Spleen (tissue), 11 donors: Measurements from ENCODE around the gene TXNL1. TPM values are rescaled to one million over a fixed set of nuclear protein-coding genes. Genes with fewer than 3 reads are reported as not detected.

Experiments
- DNase-seq: peaks from one replicate; pipeline ENCODE4 v3.0.0-alpha.2; 2020
- H3K27ac ChIP-seq, 8 donors: fragments of 200-600 bp; sonication (generic) in 7 of 8; 1 replicate in 4 of 8; 2 replicates in 4 of 8; pipeline versions ENCODE4 v1.5.0 to v1.8.0; 2016 to 2021; ENCODE audit warnings: inconsistent platforms in 4 of 8, mild to moderate bottlenecking in 4 of 8, moderate library complexity in 1 of 8
- H3K27me3 ChIP-seq, 7 donors: fragments of 200-600 bp; sonication (generic) in 6 of 7; replicated peaks in 1 of 7; 1 replicate in 4 of 7; 2 replicates in 3 of 7; pipeline versions ENCODE4 v1.5.0 to v1.8.0; 2016 to 2021; ENCODE audit warnings: inconsistent platforms in 3 of 7, mild to moderate bottlenecking in 1 of 7
- H3K36me3 ChIP-seq, 6 donors: fragments of 200-600 bp; sonication (generic) in 5 of 6; 1 replicate in 4 of 6; 2 replicates in 2 of 6; pipeline versions ENCODE4 v1.5.0 to v1.8.0; 2016 to 2021; ENCODE audit warnings: inconsistent platforms in 2 of 6
- H3K4me1 ChIP-seq, 6 donors: fragments of 200-600 bp; sonication (generic) in 5 of 6; 1 replicate in 3 of 6; 2 replicates in 3 of 6; pipeline versions ENCODE4 v1.5.0 to v1.8.0; 2016 to 2021; ENCODE audit warnings: inconsistent platforms in 3 of 6
- H3K4me3 ChIP-seq, 8 donors: fragments of 200-600 bp; sonication (generic) in 7 of 8; 1 replicate in 4 of 8; 2 replicates in 4 of 8; pipeline versions ENCODE4 v1.5.0 to v1.8.0; 2016 to 2021; ENCODE audit warnings: inconsistent platforms in 4 of 8, mild to moderate bottlenecking in 4 of 8, moderate library complexity in 2 of 8
- H3K9me3 ChIP-seq, 8 donors: fragments of 200-600 bp; sonication (generic) in 7 of 8; 1 replicate in 4 of 8; 2 replicates in 4 of 8; pipeline versions ENCODE4 v1.5.0 to v1.8.0; 2016 to 2021; ENCODE audit warnings: inconsistent platforms in 4 of 8
- POLR2A ChIP-seq, 3 donors: fragments of 450-650 bp; IDR thresholded peaks; one replicate each; pipeline ENCODE4 v1.5.1; 2017; ENCODE audit warnings: antibody characterized with exemption in 3 of 3, mild to moderate bottlenecking in 1 of 3
- POLR2AphosphoS5 ChIP-seq, 3 donors: sonication (generic); formaldehyde crosslinking; IDR thresholded peaks; one replicate each; pipeline ENCODE4 v1.5.1; 2017; ENCODE audit warnings: antibody characterized with exemption in 3 of 3
- WGBS, 5 donors: extraction: QIAGEN DNeasy Blood & Tissue Kit in 3 of 5; methylation state at CpG; one replicate each; pipeline versions ENCODE4 v1.1.5 to v1.1.7; 2013 to 2018; 5-methylcytosine and 5-hydroxymethylcytosine counted together
- intact Hi-C: fragments of 100-400 bp; cut with DNase I; formaldehyde crosslinking; loops from one replicate; pipeline ENCODE4 v1.15.0; 2023; ENCODE audit warnings: low total_unique reads
- polyA plus RNA-seq, 3 donors: library from polyadenylated mRNA; stranded (reverse); fragments of 200-250 nt; gene quantifications; one replicate each; pipeline ENCODE4 v1.2.1, GENCODE V29; 2013
- total RNA-seq, 7 donors: library from RNA; depleted of rRNA in 3 of 7; stranded (reverse); fragments of >200 nt in 3 of 7; fragmentation: NEBNext Ultra II Directional in 4 of 7; extraction: Animal tissue kit (Norgen Biotek cat#: 25700) in 4 of 7; gene quantifications; one replicate each; pipeline versions ENCODE4 v1.1.0 to v1.2.1, GENCODE V29; 2016 to 2021
- TF ChIP-seq, protein P1 (sequence below), 11 experiments: fragments of 200-600 bp in 7 of 11; fragments of 450-650 bp in 4 of 11; sonication (generic) in 4 of 11; IDR thresholded peaks in 8 of 11; conservative IDR thresholded peaks in 3 of 11; 1 replicate in 7 of 11; 2 replicates in 4 of 11; pipeline versions ENCODE4 v1.4.0 to v1.8.0; 2016 to 2021; ENCODE audit warnings: antibody characterized with exemption in 11 of 11, inconsistent platforms in 4 of 11, mild to moderate bottlenecking in 1 of 11
- donor health status: healthy with polysubstance abuse.
- donor health status: DM: no; HTN: no; CAD: no; lungs with moderate emphysema.
- donor health status: DM: no; HTN: no; CAD: no.
- donor health status: Bipolar disorder and iron deficiency.
- donor health status: healthy.
- donor health status: DM: no; HTN: no; CAD: no.
- donor health status: DM: yes; HTN: yes; CAD: no.

Gene TXNL1
- total and polyA plus RNA-seq, 10 donors = 35.5 to 61.0 (median 47.2) TPM

GRCh38 chr18:56662502-56662901 is 24.1 kb upstream of the TXNL1 start:
- 84 to 88% (median 87%) methylated on average over 5 of the region's 5 CpGs for WGBS, 5 donors
- H3K4me3 ChIP-seq = no peak overlapping the region
- H3K27me3 ChIP-seq = no peaks in the 10 kb centered on the region
- peaks cover 0 to 10% (median 0%) of the 10 kb centered on the region in 6 donors for H3K36me3 ChIP-seq
- intact Hi-C loops = no loop called here
- no peak overlapping the region for H3K27ac ChIP-seq
- H3K9me3 ChIP-seq = no peaks in the 10 kb centered on the region
- H3K4me1 ChIP-seq = peaks cover 0 to 22% (median 0%) of the 10 kb centered on the region in 6 donors
- TF ChIP-seq, protein P1, sequence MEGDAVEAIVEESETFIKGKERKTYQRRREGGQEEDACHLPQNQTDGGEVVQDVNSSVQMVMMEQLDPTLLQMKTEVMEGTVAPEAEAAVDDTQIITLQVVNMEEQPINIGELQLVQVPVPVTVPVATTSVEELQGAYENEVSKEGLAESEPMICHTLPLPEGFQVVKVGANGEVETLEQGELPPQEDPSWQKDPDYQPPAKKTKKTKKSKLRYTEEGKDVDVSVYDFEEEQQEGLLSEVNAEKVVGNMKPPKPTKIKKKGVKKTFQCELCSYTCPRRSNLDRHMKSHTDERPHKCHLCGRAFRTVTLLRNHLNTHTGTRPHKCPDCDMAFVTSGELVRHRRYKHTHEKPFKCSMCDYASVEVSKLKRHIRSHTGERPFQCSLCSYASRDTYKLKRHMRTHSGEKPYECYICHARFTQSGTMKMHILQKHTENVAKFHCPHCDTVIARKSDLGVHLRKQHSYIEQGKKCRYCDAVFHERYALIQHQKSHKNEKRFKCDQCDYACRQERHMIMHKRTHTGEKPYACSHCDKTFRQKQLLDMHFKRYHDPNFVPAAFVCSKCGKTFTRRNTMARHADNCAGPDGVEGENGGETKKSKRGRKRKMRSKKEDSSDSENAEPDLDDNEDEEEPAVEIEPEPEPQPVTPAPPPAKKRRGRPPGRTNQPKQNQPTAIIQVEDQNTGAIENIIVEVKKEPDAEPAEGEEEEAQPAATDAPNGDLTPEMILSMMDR (IDR thresholded peaks at IDR 0.05 in 8 of 11, conservative IDR thresholded peaks at IDR 0.05 in 3 of 11) = no peak
- TF ChIP-seq POLR2AphosphoS5 (IDR thresholded peaks at IDR 0.05) (no peak), POLR2A (IDR thresholded peaks at IDR 0.05) (no peak)
- no peak for DNase-seq

- 46 to 50% (median 49%) methylated on average over 4 of the region's 4 CpGs for WGBS, 5 donors
- H3K27ac ChIP-seq = no peak overlapping the region
These were observed 23.6 kb upstream of the TXNL1 start for GRCh38 chr18:56662063-56662408.

DNA sequence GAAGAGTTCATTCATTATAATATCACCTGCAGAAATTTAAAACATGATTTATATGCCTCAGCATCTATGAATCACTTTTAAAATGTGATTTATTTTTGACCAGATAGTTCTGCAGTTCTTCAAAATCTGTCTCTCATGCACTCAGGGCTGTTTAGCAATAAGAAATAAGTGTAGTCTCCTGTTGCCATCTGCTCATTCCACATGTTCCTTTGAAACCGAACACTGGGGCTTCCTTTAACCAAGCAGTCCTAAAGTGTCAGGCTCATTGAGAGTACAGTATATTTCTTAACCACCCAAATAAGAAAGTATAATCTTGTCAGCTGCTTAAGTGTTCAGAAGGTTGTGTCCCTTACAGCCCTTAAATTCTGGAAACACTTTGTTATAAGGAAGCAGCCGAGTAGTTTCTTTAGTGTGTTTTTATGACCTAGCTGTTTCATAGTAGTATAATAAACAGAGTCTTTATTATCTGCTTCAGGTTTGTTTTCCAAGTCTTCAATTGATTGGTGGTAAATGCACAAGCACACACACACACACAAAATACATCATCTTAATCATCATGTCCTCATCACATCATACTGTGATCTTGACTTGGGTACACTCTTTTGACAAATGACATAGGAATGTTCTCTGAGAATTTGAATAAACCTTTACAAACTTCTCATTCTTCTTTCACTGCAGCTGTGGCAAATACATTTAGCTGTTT is 23.1 kb upstream of the TXNL1 start:
- intact Hi-C loops = no loop called here
- 38 to 46% (median 45%) methylated on average over 2 of the region's 2 CpGs for WGBS, 5 donors
- peaks cover 0 to 16% (median 0%) of the 10 kb centered on the region in 6 donors for H3K4me1 ChIP-seq

More at GRCh38 chr18:56662063-56662408, 23.6 kb upstream of the TXNL1 start:
- H3K9me3 ChIP-seq = no peaks in the 10 kb centered on the region
- no peak overlapping the region for H3K4me3 ChIP-seq
- no peak for DNase-seq
- H3K4me1 ChIP-seq = peaks cover 0 to 20% (median 0%) of the 10 kb centered on the region in 6 donors
- peaks cover 0 to 15% (median 0%) of the 10 kb centered on the region in 6 donors for H3K36me3 ChIP-seq
- intact Hi-C loops = no loop called here
- TF ChIP-seq, protein P1 (IDR thresholded peaks at IDR 0.05 in 8 of 11, conservative IDR thresholded peaks at IDR 0.05 in 3 of 11) = no peak
- TF ChIP-seq POLR2A (IDR thresholded peaks at IDR 0.05) = no peak
- TF ChIP-seq POLR2AphosphoS5 (IDR thresholded peaks at IDR 0.05) = no peak
- H3K27me3 ChIP-seq = no peaks in the 10 kb centered on the region

GRCh38 chr18:56660655-56661054 is 22.3 kb upstream of the TXNL1 start:
- intact Hi-C loops = no loop called here
- no peak overlapping the region for H3K27ac ChIP-seq
- WGBS, 5 donors = 74 to 93% (median 82%) methylated on average over 1 of the region's 1 CpG
- peaks cover 0 to 15% (median 0%) of the 10 kb centered on the region in 6 donors for H3K36me3 ChIP-seq
- no peak for TF ChIP-seq POLR2A (IDR thresholded peaks at IDR 0.05)
- no peak for TF ChIP-seq POLR2AphosphoS5 (IDR thresholded peaks at IDR 0.05)
- TF ChIP-seq, protein P1 (IDR thresholded peaks at IDR 0.05 in 8 of 11, conservative IDR thresholded peaks at IDR 0.05 in 3 of 11) = no peak
- no peak overlapping the region for H3K4me3 ChIP-seq
- DNase-seq = no peak
- no peaks in the 10 kb centered on the region for H3K27me3 ChIP-seq
- H3K9me3 ChIP-seq = no peaks in the 10 kb centered on the region
- peaks cover 0 to 22% (median 0%) of the 10 kb centered on the region in 6 donors for H3K4me1 ChIP-seq

More for the DNA sequence above, 23.1 kb upstream of the TXNL1 start:
- Histone ChIP-seq H3K4me3 (no peak overlapping the region), H3K27ac (no peak overlapping the region), H3K9me3 (no peaks in the 10 kb centered on the region), H3K36me3 (peaks cover 0 to 15% (median 0%) of the 10 kb centered on the region in 6 donors), H3K27me3 (no peaks in the 10 kb centered on the region)
- DNase-seq = no peak
- TF ChIP-seq POLR2AphosphoS5 (IDR thresholded peaks at IDR 0.05) (no peak), POLR2A (IDR thresholded peaks at IDR 0.05) (no peak)
- TF ChIP-seq, protein P1 (IDR thresholded peaks at IDR 0.05 in 8 of 11, conservative IDR thresholded peaks at IDR 0.05 in 3 of 11) = no peak
